NCI-H2029 treated with DMSO at 0.1 percent for 48 hours (cell line): ENCODE data around the gene CFAP46.
"Not testable (repeated sequence)": the region's sequence is repeated elsewhere in the genome, so short reads cannot be mapped to it uniquely, and the experiment has no call there.

Experiments
- DNase-seq: peaks from one replicate; lab custom pipeline; 2025; lab: John Stamatoyannopoulos, UW

Gene CFAP46

DNA sequence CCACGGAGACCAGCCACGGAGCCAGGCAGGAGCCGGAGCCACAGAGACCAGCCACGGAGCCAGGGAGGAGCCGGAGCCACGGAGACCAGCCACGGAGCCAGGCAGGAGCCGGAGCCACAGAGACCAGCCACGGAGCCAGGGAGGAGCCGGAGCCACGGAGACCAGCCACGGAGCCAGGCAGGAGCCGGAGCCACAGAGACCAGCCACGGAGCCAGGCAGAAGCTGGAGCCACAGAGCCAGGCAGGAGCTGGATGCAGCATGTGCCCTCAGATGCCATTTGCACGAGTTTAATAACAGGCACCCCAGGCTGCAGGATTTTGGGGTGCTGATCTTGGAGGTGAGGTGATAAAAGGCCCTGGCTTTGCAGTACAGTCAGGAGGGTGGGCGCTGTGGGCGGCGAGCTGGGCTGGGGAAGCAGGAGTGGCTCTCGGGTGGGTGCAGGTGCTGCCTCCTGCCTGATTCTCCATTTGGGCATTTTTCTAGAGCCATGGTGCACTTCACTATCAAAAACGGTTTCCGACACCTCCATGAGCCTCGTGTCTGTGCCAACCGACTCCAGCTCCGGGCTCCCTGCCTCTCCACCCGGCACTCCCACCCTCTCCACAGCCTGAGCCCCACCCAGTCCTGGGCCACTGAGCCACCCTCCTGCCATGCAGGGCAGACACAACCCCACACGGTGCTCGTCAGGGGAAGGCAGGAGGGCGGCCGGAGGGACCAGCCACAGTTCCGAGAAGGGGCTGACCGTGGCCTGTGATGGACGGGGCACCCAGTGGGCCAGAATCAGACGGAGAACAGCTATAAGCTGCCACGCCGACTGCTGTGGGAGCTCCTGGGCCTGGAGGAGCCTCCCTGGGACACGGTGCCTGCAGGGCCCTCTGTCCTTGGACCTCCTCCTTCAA lies 115.6 kb downstream of the CFAP46 start:
- no peak for DNase-seq

DNA sequence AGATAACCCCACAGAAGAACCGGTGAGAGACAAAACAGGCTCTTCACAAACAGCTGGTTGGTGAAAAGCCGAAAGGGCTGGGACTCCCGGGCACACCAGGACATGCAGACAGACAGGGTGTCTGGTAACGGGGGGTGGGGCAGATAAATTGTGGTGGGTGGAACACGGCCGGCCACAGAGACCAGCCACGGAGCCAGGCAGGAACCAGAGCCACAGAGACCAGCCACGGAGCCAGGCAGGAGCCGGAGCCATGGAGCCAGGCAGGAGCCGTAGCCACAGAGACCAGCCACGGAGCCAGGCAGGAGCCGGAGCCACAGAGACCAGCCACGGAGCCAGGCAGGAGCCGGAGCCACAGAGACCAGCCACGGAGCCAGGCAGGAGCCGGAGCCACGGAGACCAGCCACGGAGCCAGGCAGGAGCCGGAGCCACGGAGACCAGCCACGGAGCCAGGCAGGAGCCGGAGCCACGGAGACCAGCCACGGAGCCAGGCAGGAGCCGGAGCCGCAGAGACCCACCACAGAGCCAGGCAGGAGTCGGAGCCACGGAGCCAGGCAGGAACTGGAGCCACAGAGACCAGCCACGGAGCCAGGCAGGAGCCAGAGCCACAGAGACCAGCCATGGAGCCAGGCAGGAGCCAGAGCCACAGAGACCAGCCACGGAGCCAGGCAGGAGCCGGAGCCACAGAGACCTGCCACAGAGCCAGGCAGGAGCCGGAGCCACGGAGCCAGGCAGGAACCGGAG lies 116.4 kb downstream of the CFAP46 start:
- DNase-seq, result not testable (repeated sequence)

DNA sequence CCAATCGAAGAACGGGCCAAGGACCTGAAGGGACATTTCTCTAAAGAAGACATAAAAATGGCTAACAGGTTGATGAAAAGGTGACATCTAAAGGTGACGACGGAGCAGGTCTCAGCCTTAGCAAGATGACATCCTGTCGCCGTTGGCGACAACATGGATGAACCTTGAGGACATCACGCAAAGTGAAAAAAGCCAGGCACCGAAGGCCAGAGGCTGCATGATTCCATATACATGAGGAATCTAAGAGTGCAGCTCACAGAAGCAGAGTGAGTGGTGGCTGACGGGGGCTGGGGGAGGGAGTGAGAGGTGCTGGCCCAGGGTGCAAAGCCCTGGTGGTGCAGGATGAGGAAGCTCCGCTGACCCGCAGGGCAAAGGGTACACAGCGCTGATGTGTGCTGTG lies 122.3 kb downstream of the CFAP46 start:
- DNase-seq, result no peak

DNA sequence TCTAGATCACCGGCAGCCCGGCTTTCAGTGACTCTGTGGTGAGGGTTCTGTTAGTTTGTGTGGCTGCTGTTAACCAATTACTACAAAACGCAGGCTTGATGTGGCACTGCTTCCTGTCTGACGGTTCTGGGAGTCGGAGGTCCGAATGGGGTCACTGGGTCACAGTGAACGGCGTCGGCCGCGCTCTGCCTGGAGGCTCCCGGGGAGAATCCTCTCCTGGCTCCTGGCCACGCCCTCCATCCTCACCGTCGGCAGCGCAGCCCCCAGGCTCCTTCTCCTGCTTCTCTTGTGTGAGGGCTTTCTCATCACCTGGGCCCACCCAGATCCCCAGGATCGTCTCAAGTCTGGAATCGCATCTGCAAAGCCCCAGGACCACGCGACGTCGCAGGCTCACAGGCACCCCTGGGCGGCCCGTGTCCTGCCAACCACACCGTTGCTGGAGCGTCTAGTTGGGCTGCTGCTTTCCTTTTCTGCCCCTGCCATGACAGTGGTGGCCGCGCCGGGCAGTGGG lies 124.6 kb downstream of the CFAP46 start:
- DNase-seq, result no peak

DNA sequence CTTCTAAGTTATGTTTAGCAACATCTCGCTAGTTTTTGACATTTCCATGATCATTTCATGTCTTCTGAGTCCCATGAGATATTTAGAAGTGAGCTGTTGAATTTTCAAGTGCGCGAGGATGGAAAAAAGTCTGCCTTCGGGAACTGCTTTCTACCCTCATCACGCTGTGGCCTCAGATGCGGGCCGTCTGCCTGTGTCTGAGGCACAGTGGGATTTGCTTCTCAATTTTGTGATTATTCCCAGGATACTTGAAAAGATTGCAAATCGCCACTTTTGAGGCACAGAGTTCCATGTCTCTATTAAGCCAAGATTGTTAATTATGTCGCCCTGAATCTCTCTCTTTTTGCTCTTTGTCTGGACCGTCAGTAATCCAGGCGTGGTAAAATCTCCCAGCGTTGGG lies 125.7 kb downstream of the CFAP46 start:
- DNase-seq, result no peak

DNA sequence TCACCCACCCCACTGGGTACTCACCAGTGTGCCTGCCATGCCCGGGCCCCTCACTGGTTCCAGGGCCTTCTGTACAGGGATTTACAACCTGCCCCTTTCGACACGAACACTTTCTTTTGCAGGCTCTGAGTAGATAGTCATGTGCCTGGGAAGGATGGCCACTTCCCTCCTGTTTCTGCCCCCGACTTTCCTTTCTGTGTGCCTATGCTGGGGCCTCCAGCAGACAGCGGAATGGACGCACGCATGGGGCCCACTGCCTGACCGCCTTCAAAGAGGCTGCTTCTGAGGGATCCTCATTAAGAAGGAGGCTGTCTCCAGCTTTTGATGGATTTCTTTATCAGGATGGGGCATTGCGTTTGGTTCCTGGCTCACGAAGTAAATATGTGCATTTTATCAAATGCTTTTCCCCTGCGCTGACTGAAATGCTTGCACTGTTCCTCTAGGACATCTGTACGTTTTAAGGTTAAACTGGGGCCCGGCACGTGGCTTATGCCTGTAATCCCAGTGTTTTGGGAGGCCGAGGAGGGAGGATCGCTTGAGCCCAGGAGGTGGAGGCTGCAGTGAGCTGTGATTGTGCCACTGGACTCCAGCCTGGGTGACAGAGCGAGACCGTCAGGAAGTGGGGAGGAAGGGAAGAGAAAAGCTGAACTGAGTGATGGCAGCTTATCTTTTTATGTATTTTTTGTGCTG lies 127.1 kb downstream of the CFAP46 start:
- no peak for DNase-seq

DNA sequence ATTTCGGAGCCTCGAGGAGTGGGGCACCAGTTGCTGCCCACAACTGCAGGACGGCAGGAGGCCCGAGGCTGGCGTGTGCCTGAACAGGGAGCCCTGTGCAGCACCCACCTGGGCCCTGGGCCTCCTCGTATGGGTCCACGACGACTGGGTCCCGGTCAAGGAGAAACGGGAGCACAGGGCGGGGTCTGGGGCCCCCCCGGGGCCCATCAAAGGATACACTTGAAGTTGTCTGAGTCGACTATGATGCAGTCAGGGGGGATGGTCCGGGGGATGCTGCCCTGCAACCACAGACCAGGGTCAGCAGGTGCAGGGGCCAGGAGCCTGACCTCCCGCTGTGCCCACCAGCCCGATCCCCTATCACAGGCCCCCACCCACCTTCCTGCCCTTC lies 127.9 kb downstream of the CFAP46 start:
- no peak for DNase-seq

DNA sequence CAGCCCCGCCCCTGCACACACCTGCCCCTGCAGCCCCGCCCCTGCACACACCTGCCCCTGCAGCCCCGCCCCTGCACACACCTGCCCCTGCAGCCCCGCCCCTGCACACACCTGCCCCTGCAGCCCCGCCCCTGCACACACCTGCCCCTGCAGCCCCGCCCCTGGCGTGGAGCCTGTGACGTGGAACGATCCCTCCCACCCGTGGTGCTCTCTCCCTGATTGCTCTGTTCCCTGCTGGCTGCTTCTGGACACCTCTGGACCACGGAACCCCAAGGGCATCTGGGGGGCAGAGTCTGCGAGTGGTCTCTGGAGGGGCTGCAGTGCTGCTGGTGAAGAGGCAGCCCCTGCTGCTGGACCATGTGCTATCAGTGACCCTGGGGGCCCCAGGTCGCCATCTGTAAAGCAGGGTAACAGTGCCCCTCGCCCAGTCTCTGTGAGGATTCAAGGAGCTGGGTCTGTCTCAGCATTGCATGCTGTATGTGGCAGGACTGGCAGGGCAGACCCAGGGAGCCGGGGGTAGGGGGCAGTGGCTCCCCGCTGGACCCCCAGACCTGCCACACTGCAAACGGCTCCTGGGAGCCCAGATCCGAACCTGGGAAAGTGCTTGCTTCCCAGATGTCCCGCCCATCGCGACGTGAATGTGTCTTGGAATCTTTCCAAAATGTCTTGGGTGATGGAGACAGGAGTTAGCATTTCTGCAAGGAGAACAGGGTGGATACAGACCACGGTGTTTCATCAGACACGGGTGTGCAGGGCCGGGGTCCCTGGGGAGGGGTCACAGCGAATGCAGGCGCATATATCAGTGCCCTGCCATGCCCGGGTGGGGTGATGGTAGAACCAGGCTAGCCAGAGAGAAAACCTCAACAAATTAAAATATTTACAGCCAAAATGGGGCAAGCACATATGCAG lies 128.6 kb downstream of the CFAP46 start:
- DNase-seq, result no peak

DNA sequence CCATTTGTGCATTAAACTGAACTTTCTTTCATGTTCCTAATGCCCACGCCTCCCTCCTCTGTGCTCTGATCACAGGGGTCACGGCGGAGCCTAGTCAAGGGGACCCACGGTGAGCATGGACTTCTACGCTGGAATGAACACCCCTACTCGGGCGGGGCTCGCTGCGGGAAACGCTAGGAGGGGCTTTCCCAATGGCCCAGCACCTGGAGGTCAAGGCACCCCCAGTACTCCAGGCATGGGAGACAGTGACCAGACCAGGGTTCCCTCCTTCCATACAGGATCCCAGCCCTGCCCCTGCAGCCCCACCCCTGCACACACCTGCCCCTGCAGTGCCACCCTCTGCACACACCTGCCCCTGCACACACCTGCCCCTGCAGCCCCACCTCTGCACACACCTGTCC lies 129.4 kb downstream of the CFAP46 start:
- no peak for DNase-seq

DNA sequence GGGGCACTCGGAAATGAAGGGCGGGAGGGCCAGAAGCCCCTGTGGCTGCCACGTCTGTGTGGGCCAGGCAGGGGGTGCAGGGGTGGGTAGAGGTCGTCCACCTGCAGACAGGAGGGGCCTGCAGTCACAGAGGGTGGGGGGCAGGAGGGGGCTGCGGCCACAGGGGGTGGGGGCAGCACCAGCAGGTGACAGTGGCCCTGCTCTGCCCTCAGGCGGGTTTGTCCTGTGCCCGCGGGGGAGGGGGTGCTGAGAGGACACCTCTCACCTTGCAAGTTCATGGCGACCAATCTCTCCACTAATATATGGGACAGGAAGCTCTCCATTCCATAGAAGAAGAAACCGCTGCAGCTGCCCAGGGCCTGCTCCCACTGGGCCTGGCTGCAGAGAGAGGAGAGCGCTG lies 129.8 kb downstream of the CFAP46 start:
- no peak for DNase-seq

DNA sequence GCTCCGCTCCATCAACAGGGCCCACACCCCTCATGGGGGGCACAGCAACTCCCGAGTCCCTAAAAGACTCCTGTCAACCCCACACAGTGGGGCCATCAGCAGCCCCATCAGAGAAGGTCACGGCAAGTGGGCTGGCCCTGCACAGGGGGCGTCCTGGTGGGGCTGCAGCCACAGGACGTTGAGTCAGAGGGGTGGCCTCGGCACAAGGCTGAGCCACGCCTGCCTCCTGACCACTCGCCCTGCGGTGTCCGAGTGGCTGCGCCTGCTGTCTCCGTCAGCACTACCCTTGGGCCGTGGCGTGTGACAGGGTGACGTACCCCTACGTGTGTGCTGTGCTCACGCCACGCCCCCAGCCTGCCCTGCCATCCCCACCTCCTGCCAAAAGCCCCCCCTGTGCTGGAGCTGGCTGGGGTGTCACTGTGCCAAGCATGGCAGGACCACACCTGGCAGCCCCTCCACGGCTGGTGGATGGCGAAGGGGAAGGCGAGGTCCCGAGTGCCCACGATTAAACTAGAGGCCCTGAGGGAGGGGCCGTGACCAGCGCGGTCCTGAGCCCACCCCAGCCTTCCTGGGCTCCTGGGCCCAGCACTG lies 130.4 kb downstream of the CFAP46 start:
- DNase-seq, result no peak

DNA sequence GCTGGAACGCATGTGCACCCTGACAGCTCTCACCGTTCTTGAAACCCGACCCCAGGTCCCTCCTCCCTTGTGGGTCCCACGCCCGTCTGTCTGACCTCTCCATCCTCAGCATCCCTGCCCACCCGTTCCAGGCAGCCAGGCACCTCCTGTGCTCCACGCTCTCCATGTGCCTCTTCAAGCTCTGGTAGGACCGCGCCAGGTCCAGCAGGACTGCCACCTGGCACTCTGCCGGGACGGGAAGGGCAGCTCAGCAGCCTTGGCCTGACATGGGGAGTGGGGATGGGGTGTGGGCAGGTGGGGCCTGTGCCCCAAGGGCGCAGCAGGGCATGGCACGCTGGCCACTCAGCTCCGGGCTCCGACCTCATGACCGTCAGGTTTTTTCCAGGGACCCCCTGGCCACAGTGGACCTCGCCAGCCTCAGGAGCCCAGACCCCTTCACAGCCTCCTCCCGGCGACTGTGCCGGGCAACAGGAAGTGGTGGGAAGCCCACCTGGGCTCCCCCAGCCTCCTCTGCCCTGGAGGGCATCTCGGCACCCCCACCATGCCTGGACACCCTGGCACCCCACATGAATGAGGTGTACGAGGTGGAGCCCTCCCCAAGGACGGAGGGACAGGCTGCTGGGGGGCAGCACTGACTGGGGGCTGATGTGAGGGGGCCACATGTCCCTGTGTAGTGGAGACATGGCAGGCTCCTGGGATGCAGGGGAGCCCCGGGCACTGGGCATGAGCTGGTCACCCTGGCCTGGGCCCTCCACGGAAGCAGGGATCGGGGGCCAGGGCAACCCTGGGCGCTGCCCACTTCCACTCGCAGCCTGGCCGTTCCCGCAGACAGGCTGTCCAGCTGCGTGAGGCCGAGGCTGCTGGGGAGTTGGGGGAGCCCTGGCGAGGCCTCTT lies 131.3 kb downstream of the CFAP46 start:
- DNase-seq, result no peak

DNA sequence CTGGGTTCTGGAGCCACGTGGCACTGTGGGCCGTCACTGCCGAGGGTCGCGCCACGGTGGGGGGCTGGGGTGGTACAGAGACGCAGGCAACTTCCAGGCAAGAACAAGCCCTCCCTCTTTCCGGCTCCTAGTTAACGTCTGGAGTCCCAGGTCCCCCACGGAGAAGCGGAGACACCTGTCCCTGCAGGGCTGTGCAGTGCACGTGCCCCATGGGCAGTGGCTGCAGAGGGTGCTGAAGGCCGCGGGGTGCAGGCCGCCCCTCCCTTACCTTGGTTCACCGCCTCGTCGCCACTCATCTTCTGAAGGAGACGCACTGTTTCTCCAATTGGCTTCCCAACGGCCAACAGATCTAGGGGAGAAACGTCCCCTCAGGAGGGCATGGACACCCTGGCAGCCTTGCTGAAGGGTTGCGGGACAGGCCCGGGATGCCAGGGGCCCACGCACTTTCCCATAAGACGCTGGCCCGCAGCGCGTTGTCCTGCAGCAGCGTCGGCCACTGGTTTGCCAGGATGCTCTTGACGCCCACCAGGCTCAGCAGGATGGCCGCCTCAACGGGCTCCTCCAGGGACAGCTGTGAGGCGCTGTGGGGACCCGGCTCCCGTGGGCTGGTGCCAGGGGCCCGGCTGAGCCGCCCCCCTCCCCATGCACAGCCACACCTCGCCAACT lies 132.1 kb downstream of the CFAP46 start:
- no peak for DNase-seq

DNA sequence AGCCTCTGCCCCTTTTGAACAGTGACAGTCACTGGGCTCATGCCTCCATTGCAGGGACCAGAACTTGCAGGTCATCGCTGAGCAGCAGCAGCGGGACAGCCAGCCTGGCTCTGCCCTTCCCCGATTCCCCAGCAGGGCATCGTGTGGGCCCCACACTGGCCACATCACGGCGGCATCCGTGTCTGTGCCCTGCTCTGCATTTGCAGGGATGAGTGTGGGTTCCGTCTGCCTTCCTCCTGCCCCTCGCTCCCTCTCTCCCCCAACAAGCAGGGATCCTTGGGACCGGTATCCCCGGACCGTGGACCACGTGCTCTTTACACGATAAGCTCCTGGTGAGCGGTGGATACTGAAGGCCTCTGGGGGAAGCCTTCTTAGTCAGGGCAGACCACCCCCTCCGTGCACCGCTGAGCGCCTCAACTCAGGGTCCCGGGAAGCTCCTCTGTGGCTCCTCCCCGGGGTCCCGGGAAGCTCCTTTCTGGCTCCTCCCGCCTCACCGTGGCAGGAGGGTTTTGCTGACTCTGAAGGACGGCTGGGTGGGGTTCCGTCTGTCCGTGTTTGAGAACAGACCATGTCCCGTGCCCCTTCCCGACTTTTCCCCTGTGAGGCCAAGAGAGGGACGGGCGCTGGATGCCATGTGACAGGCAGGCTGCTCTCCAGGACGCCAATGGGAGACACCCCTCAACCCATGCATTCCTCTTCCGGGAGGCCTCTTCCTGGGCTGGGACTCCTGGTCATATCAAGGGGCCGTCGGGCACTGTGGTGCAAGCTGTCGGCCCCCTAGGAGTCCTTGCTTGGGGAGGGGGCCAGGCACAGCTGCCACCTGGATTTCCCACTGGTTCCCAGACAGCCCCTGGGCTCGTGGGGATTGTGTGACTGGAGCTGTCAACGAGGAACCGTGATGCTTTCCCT lies 132.9 kb downstream of the CFAP46 start:
- no peak for DNase-seq

DNA sequence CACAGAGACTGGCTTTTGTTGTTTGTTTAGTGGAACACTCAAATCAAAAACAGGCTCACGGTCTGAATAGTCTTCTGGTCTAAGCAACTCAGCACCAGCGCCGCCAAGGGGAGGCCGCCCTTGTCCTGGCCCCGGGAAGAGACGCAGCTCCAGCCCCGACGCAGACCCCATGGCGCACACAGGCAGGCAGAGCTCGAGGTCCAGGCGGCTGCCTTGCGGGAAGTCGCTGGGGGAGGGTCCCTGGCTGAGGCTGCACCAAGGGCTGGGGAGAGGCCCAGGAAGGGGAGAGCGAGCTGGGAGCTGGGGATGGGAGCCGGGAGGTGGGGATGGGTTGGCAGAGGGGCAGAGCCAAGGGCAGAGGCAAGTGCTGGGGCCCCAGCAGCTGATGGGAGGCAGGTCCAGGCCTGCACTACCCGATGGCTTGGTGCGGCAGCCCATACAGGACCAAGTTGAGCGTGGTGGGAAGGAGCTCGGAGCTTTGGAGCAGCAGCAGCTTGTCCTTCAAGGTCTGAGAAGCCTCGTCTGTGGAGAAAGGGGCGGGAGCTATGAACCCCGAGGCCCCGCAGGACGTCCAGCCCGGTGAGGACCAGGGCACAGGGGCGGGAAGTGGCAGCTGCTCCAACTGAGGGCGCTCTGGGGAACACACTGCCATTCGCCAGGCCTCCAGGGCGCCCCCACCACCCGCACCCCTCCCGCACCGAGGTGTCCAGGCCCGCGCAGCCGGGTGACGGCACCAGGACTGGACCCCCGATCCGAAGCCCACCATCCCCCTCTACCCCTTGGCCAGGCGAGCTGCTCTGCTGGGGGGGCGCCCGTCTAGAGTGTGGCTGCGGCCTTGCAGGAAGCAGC lies 133.8 kb downstream of the CFAP46 start:
- DNase-seq, result no peak

DNA sequence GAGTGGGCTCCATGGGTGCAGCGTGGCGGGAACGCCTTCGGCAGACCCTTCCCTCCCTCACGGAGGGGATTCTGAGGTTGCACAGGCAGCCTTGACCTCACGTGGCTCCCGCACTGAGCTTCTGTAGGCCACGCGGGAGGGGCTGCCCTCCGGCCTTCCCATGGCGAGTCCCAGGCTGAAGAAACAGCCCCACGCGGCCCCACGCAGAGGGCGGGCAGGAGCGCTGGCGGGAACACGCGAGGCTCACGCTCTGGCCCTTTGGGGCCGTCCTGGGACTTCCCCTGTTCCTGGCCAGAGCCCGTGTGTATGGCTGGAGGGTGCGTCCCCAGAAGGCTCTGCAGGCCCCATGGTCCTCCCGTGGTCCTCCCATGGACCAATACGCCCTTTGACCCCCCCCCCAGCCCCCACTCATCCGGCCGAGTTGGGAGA lies 134.7 kb downstream of the CFAP46 start:
- DNase-seq, result no peak

DNA sequence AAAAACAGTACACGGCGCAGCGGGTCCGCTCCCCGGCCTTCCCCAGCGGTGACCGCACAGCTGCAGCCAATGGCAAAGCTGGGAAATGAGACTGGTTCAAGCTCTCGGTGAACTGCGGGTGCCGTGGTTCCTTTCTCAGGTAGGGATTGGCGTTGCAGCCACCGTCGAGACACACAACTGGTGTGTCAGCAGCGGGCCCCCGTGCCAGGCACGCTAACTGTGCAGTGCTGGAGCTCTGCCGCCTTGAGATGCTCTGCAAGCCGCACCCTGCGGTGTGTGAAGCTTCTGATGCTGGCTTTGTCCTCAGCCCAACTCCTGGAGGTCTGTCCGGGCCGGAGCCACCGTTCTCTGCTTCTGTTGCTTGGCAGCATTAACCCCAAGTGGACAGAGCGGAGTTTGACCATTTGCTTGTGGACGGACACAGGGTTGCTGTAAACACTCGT lies 135.8 kb downstream of the CFAP46 start:
- no peak for DNase-seq
